Uterus (tissue), 2 donors: Measurements from ENCODE around the gene TYRO3.

ENCODE experiments used
- POLR2A ChIP-seq, 2 donors: fragments of 450-650 bp; IDR thresholded peaks; one replicate each; pipeline ENCODE4 v1.6.1; 2016; ENCODE audit warnings: antibody characterized with exemption in 2 of 2, mild to moderate bottlenecking in 1 of 2, moderate library complexity in 1 of 2
- TF ChIP-seq, protein P1 (sequence below), 4 experiments: fragments of 200-600 bp in 2 of 4; fragments of 450-650 bp in 2 of 4; sonication (generic) in 2 of 4; IDR thresholded peaks; one replicate each; pipeline ENCODE4 v1.5.1; 2016 to 2019; ENCODE audit warnings: antibody characterized with exemption in 4 of 4, mild to moderate bottlenecking in 2 of 4, moderate library complexity in 1 of 4

- TF ChIP-seq, protein P1, sequence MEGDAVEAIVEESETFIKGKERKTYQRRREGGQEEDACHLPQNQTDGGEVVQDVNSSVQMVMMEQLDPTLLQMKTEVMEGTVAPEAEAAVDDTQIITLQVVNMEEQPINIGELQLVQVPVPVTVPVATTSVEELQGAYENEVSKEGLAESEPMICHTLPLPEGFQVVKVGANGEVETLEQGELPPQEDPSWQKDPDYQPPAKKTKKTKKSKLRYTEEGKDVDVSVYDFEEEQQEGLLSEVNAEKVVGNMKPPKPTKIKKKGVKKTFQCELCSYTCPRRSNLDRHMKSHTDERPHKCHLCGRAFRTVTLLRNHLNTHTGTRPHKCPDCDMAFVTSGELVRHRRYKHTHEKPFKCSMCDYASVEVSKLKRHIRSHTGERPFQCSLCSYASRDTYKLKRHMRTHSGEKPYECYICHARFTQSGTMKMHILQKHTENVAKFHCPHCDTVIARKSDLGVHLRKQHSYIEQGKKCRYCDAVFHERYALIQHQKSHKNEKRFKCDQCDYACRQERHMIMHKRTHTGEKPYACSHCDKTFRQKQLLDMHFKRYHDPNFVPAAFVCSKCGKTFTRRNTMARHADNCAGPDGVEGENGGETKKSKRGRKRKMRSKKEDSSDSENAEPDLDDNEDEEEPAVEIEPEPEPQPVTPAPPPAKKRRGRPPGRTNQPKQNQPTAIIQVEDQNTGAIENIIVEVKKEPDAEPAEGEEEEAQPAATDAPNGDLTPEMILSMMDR (IDR thresholded peaks at IDR 0.05): no peak
- no peak for TF ChIP-seq POLR2A (IDR thresholded peaks at IDR 0.05)
These were observed 13.8 kb upstream of the TYRO3 start for GRCh38 chr15:41545218-41545617.
